Ovary (tissue), 9 donors: ENCODE results near the gene NDST3. TPM values are rescaled to one million over a fixed set of nuclear protein-coding genes. Genes with fewer than 3 reads are reported as not detected.

Experiments used
- DNase-seq, 5 donors: peaks; one replicate each; pipeline ENCODE4 v3.0.0-alpha.2; 2019 to 2020
- H3K27ac ChIP-seq, 2 donors: fragments of 200-600 bp; one replicate each; pipeline versions ENCODE4 v1.5.1 to v1.8.0; 2019 to 2022
- H3K27me3 ChIP-seq: fragments of 200-600 bp; one replicate; pipeline ENCODE4 v1.8.0; 2022
- H3K36me3 ChIP-seq: fragments of 200-600 bp; sonication (generic); one replicate; pipeline ENCODE4 v1.5.1; 2019
- H3K4me1 ChIP-seq: one replicate; pipeline ENCODE4 v1.8.1; 2013; ENCODE audit warnings: mild to moderate bottlenecking, moderate library complexity; ENCODE audit not compliant: insufficient read depth
- H3K4me3 ChIP-seq: fragments of 200-600 bp; sonication (generic); one replicate; pipeline ENCODE4 v1.5.1; 2017
- H3K9me3 ChIP-seq, 2 donors: fragments of 200-600 bp in 1 of 2; sonication (generic) in 1 of 2; one replicate each; pipeline versions ENCODE4 v1.5.1 to v1.8.1; 2013 to 2019; ENCODE audit warnings: mild to moderate bottlenecking in 1 of 2, moderate library complexity in 1 of 2
- EP300 ChIP-seq: sonication (generic); formaldehyde crosslinking; IDR thresholded peaks from one replicate; pipeline ENCODE4 v1.6.1; 2017; ENCODE audit warnings: antibody characterized with exemption
- POLR2A ChIP-seq: fragments of 450-650 bp; IDR thresholded peaks from one replicate; pipeline ENCODE4 v1.6.1; 2017; ENCODE audit warnings: antibody characterized with exemption, mild to moderate bottlenecking, moderate library complexity
- WGBS, 3 donors: extraction: QIAGEN DNeasy Blood & Tissue Kit in 1 of 3; methylation state at CpG; one replicate each; pipeline versions ENCODE4 v1.1.5 to v1.1.7; 2013 to 2017; 5-methylcytosine and 5-hydroxymethylcytosine counted together
- intact Hi-C, 4 donors: fragments of 100-400 bp; cut with DNase I; formaldehyde crosslinking; loops; one replicate each; pipeline versions ENCODE4 v1.11.0 to v1.15.1; 2022 to 2023
- polyA plus RNA-seq, 2 donors: library from polyadenylated mRNA; stranded (reverse); fragments of 200-250 nt in 1 of 2; fragments of 350-450 nt in 1 of 2; fragmentation: Illumina TruSeq in 1 of 2; extraction: RNeasy Lipid Tissue Mini Kit (QIAGEN cat#74804) in 1 of 2; gene quantifications; one replicate each; pipeline ENCODE4 v1.2.3, GENCODE V29; 2013 to 2014
- total RNA-seq, 7 donors: library from RNA; depleted of rRNA in 2 of 7; stranded (reverse); fragments of >200 nt in 2 of 7; fragmentation: NEBNext Ultra II Directional in 3 of 7; extraction: Animal tissue kit (Norgen Biotek cat#: 25700) in 3 of 7; gene quantifications; one replicate each; pipeline versions ENCODE4 v1.1.0 to v1.2.4, GENCODE V29; 2016 to 2023
- TF ChIP-seq, protein P1 (sequence below), 3 donors: fragments of 450-650 bp in 2 of 3; fragments of 200-600 bp in 1 of 3; IDR thresholded peaks; one replicate each; pipeline versions ENCODE4 v1.5.1 to v1.8.0; 2016 to 2022; ENCODE audit warnings: antibody characterized with exemption in 3 of 3, mild to moderate bottlenecking in 1 of 3
- donor health status: DM: no; HTN: no; CAD: no; lungs with moderate emphysema.
- donor health status: DM: no; HTN: no; CAD: no.
- donor health status: Bipolar disorder and iron deficiency.
- donor health status: DM: yes; HTN: yes; CAD: no.
- donor health status: DM: no; HTN: no; CAD: no.
- donor health status: DM: yes; HTN: yes; CAD: no.

The NDST3 gene
- total and polyA plus RNA-seq, 9 donors = 0.02 to 2.4 (median 0.07) TPM; not detected in 2

DNA sequence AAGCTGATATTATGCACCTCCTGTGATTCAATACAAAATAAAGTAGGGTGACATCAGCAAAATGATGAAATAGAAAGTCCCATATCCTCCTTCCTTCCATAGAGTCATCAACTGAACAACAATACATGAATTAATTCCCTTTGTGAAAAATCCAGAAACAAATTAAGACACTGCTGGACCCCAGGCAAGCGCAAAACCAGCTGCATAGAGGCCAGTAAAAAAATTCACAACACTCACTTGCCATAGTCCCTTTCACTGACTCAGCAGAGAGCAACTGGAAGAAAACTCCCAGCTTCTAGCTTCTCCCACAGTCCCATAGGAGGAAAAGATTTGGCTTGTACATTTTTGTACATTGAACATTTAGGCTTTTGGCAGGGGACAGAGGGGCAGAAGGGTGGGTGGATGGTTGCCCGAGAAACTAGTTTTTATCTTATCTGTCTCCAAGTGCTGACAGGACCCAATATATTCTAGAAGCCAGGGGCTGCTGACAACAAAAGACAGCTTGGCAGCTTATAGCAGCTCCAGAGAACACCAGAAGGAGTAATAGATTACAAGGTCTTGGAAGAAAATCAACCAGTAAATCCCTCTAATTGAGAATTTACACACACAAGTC lies 124.6 kb downstream of the NDST3 start:
- DNase-seq = no peak
- H3K9me3 ChIP-seq = no peaks in the 10 kb centered on the region
- intact Hi-C loops = no loop called here
- TF ChIP-seq POLR2A (no peak), EP300 (no peak)
- TF ChIP-seq, protein P1, sequence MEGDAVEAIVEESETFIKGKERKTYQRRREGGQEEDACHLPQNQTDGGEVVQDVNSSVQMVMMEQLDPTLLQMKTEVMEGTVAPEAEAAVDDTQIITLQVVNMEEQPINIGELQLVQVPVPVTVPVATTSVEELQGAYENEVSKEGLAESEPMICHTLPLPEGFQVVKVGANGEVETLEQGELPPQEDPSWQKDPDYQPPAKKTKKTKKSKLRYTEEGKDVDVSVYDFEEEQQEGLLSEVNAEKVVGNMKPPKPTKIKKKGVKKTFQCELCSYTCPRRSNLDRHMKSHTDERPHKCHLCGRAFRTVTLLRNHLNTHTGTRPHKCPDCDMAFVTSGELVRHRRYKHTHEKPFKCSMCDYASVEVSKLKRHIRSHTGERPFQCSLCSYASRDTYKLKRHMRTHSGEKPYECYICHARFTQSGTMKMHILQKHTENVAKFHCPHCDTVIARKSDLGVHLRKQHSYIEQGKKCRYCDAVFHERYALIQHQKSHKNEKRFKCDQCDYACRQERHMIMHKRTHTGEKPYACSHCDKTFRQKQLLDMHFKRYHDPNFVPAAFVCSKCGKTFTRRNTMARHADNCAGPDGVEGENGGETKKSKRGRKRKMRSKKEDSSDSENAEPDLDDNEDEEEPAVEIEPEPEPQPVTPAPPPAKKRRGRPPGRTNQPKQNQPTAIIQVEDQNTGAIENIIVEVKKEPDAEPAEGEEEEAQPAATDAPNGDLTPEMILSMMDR (IDR thresholded peaks at IDR 0.05) = no peak
- H3K27me3 ChIP-seq = no peaks in the 10 kb centered on the region
- H3K4me3 ChIP-seq = no peak overlapping the region
- no peaks in the 10 kb centered on the region for H3K36me3 ChIP-seq
- H3K27ac ChIP-seq = no peak overlapping the region
- H3K4me1 ChIP-seq = no peaks in the 10 kb centered on the region
- 40 to 51% (median 45%) methylated on average over 2 of the region's 2 CpGs for WGBS, 3 donors

DNA sequence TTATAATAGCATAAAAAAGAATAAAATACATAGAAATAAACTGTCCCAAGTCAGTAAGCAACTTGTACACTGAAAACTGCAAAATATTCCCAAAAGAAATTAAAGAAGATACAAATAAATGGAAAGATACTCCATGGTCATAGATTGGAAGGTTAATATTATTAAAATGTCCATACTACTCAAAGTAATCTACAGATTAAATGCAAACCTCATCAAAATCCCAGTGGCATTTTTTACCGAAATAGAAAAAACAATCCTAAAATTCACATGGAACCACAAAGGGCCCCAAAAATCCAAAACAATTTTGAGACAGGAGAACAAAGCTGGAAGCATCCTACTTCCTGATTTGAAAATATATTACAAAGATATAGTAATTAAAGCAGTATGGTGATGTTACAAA lies 133.0 kb downstream of the NDST3 start:
- 94 to 97% (median 94%) methylated on average over 1 of the region's 1 CpG for WGBS, 3 donors
- H3K4me1 ChIP-seq = no peaks in the 10 kb centered on the region
- DNase-seq = no peak

DNA sequence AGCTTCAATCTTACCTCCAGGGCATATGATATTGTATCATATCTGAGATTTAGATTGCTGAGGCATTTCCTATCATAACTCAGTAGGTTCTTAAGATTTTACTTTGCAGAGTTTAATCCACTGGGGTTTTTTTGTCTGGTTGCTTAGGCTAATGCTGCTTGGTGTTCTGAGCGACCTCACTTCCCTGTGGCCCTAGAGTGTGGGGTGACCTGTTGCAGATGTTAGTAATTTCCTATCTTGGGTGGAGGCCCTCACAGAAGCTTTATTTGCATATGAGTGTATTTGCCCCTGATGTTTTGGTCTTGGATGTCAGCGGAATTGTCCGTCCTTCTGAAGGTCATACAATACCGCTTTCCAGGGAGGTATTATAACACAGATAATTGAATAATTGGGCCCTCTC lies 137.1 kb downstream of the NDST3 start:
- Histone ChIP-seq H3K36me3 (no peaks in the 10 kb centered on the region), H3K27me3 (no peaks in the 10 kb centered on the region), H3K27ac (no peak overlapping the region), H3K9me3 (no peaks in the 10 kb centered on the region), H3K4me3 (no peak overlapping the region), H3K4me1 (no peaks in the 10 kb centered on the region)
- TF ChIP-seq POLR2A = no peak
- TF ChIP-seq, protein P1 (IDR thresholded peaks at IDR 0.05) = no peak
- WGBS, 3 donors = 57 to 69% (median 62%) methylated on average over 4 of the region's 4 CpGs
- intact Hi-C loops = no loop called here
- no peak for DNase-seq

More for the DNA sequence above, 133.0 kb downstream of the NDST3 start:
- Histone ChIP-seq H3K4me3 (no peak overlapping the region), H3K36me3 (no peaks in the 10 kb centered on the region), H3K27me3 (no peaks in the 10 kb centered on the region), H3K9me3 (no peaks in the 10 kb centered on the region), H3K27ac (no peak overlapping the region)
- no peak for TF ChIP-seq EP300
- TF ChIP-seq, protein P1 (IDR thresholded peaks at IDR 0.05) = no peak
- TF ChIP-seq POLR2A = no peak
- intact Hi-C loops = no loop called here

DNA sequence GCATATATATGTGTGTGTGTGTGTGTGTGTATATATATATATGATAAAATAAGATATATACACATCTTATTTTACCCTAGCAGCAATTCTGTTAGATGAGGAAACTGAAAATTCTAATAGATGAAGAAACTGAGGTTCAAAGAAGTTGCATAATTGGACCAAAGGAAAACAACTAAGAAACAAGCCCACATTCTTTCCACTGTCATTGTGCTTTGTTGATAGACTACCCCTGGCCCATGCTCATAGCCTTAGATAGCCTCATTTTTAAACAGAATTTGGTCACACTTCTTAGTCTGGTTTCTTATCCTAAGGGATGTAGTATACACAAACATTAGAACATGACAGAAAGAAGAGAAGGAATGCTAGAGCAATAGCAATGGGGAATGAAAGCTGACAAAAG lies 138.8 kb downstream of the NDST3 start:
- no peak for TF ChIP-seq POLR2A
- TF ChIP-seq EP300 = no peak
- TF ChIP-seq, protein P1 (IDR thresholded peaks at IDR 0.05) = no peak
- no peaks in the 10 kb centered on the region for H3K9me3 ChIP-seq

More for the DNA sequence above, 138.8 kb downstream of the NDST3 start:
- Histone ChIP-seq H3K4me1 (no peaks in the 10 kb centered on the region), H3K27me3 (no peaks in the 10 kb centered on the region), H3K36me3 (no peaks in the 10 kb centered on the region), H3K4me3 (no peak overlapping the region), H3K27ac (no peak overlapping the region)
- intact Hi-C loops = no loop called here
- no peak for DNase-seq
